K562 (cell line): ENCODE results near the gene DRGX. TPM values are rescaled to one million over a fixed set of nuclear protein-coding genes. Genes with fewer than 3 reads are reported as not detected.

Experiments
- ATAC-seq: fragments of 200-7000 bp; cut with Tn5 transposase; 3 replicates; pipeline ENCODE4 v1.9.1; 2020; ENCODE audit warnings: moderate library complexity
- BruUV-seq: library from RNA; stranded (reverse); fragments of 400-500 nt; replicated peaks from 2 replicates; lab custom pipeline; 2021; lab: Mats Ljungman, UMichigan
- CTCF ChIA-PET: fragments of 300-600 bp; formaldehyde crosslinking; extraction: SDS; loops from one replicate; lab custom pipeline; 2021; ENCODE audit warnings: low intra/inter-chr PET ratio; lab: Yijun Ruan, JAX
- POLR2A ChIA-PET: fragments of 300-600, 350-650 bp; sonication (Branson Sonifier 250); formaldehyde crosslinking; extraction: SDS; loops from one replicate; lab custom pipeline; 2021; ENCODE audit warnings: antibody characterized with exemption, inconsistent platforms; lab: Yijun Ruan, JAX
- DNase-seq, 4 experiments: peaks; one replicate each; pipeline versions ENCODE4 v3.0.0 to v3.0.0-alpha.2; 2011 to 2018; ENCODE audit warnings: low spot score in 3 of 4, mixed read lengths in 3 of 4; ENCODE audit errors: extremely low read depth in 1 of 4
- FAIRE-seq: peaks from 2 replicates; lab custom pipeline; 2011; peaks lifted over from hg19 to GRCh38; lab: Jason Lieb, UNC
- H2AFZ ChIP-seq: 2 replicates; pipeline ENCODE4 v1.6.0; 2011; ENCODE audit warnings: low read depth, low read length, control low read depth, inconsistent platforms
- H3K27ac ChIP-seq: fragments of 200-600 bp; 3 replicates; pipeline ENCODE4 v1.8.0; 2011; ENCODE audit warnings: low read depth, mild to moderate bottlenecking, control low read depth, inconsistent platforms, low read length, moderate library complexity, mixed read lengths; ENCODE audit errors: extremely low read depth
- H3K27me3 ChIP-seq, 2 experiments: fragments of 300-600 bp in 1 of 2; 2 replicates in 1 of 2; 3 replicates in 1 of 2; pipeline versions ENCODE4 v1.6.0 to v1.8.0; 2011; ENCODE audit warnings: inconsistent platforms in 2 of 2, low read length in 2 of 2, mild to moderate bottlenecking in 1 of 2, mixed read lengths in 1 of 2, moderate library complexity in 1 of 2; ENCODE audit not compliant: control insufficient read depth in 2 of 2, insufficient read depth in 2 of 2
- H3K36me3 ChIP-seq: fragments of 300-600 bp; 3 replicates; pipeline ENCODE4 v1.8.0; 2011; ENCODE audit warnings: mild to moderate bottlenecking, low read length, inconsistent platforms; ENCODE audit not compliant: control insufficient read depth, insufficient read depth
- H3K4me1 ChIP-seq, 2 experiments: fragments of 200-600 bp in 1 of 2; replicated peaks in 1 of 2; 2 replicates in 1 of 2; 3 replicates in 1 of 2; pipeline versions ENCODE4 v1.5.1 to v1.8.0; 2011; ENCODE audit warnings: inconsistent platforms in 2 of 2, low read length in 2 of 2, mild to moderate bottlenecking in 1 of 2, mixed read lengths in 1 of 2, moderate library complexity in 1 of 2; ENCODE audit not compliant: control insufficient read depth in 2 of 2, insufficient read depth in 2 of 2
- H3K4me2 ChIP-seq: 2 replicates; pipeline ENCODE4 v1.6.1; 2011; ENCODE audit warnings: low read length, control low read depth, inconsistent platforms, mixed read lengths; ENCODE audit not compliant: insufficient read depth
- H3K4me3 ChIP-seq: fragments of 200-600 bp; sonication (generic), shearing (Covaris generic); 2 replicates; pipeline ENCODE4 v1.5.1; 2016; ENCODE audit warnings: control low read depth, inconsistent platforms
- H3K79me2 ChIP-seq: fragments of 200-600 bp; 3 replicates; pipeline ENCODE4 v1.8.0; 2011; ENCODE audit warnings: low read length, inconsistent platforms; ENCODE audit not compliant: control insufficient read depth, insufficient read depth
- H3K9ac ChIP-seq, 2 experiments: 2 replicates each; pipeline versions ENCODE4 v1.6.0 to v1.6.1; 2011; ENCODE audit warnings: low read depth in 2 of 2, low read length in 2 of 2, control low read depth in 1 of 2, inconsistent platforms in 1 of 2, mild to moderate bottlenecking in 1 of 2, mixed read lengths in 1 of 2; ENCODE audit not compliant: insufficient read depth in 1 of 2
- H3K9me1 ChIP-seq: one replicate; pipeline ENCODE4 v1.6.0; 2011; ENCODE audit warnings: inconsistent platforms, mild to moderate bottlenecking, low read length, moderate library complexity; ENCODE audit not compliant: control insufficient read depth, insufficient read depth
- H3K9me3 ChIP-seq: replicated peaks from 2 replicates; pipeline ENCODE4 v1.5.1; 2011; ENCODE audit warnings: low read depth, low read length, inconsistent platforms; ENCODE audit not compliant: control insufficient read depth, insufficient read depth
- H4K20me1 ChIP-seq: replicated peaks from 2 replicates; pipeline ENCODE4 v1.6.1; 2011; ENCODE audit warnings: low read length, inconsistent platforms, mixed read lengths; ENCODE audit not compliant: control insufficient read depth, insufficient read depth
- GTF2B ChIP-seq: IDR thresholded peaks from 2 replicates; pipeline ENCODE4 v1.6.1; 2011; ENCODE audit not compliant: insufficient read length; ENCODE audit errors: extremely low read depth
- KHSRP ChIP-seq: fragments of 450-650 bp; IDR thresholded peaks from 2 replicates; pipeline ENCODE4 v1.6.1; 2017
- RAD51 ChIP-seq: fragments of 450-650 bp; IDR thresholded peaks from 2 replicates; pipeline ENCODE4 v1.7.1; 2016; ENCODE audit warnings: low read depth, mild to moderate bottlenecking, borderline replicate concordance
- ZKSCAN3 ChIP-seq: fragments of 250-450 bp; sonication (Bioruptor Pico); IDR thresholded peaks from 2 replicates; pipeline ENCODE4 v1.4.0; 2020
- ZNF398 ChIP-seq: fragments of 250-450 bp; sonication (Bioruptor Pico); IDR thresholded peaks from 2 replicates; pipeline ENCODE4 v1.8.0; 2021; ENCODE audit warnings: moderate library complexity, mild to moderate bottlenecking, inconsistent platforms
- WGBS: fragments of 100-300 bp; shearing (Covaris generic); methylation state at CpG from one replicate; pipeline ENCODE4 v1.1.6; 2016; ENCODE audit warnings: low coverage, mixed read lengths; ENCODE audit not compliant: insufficient coverage; ENCODE audit errors: missing lambda C conversion rate; 5-methylcytosine and 5-hydroxymethylcytosine counted together
- in situ Hi-C: fragments of 300-500 bp; cut with MboI; formaldehyde crosslinking; loops from 4 replicates; pipeline ENCODE4 v1.15.0; 2018; ENCODE audit warnings: inconsistent platforms, mixed read lengths
- intact Hi-C: fragments of 100-400 bp; cut with micrococcal nuclease; formaldehyde crosslinking; loops from 2 replicates; pipeline ENCODE4 v1.14.2; 2022
- polyA plus RNA-seq, 8 experiments: library from polyadenylated mRNA; depleted of rRNA in 4 of 8; stranded (reverse) in 5 of 8; unstranded in 3 of 8; fragments of >200 nt; fragmentation: Nextera tagmentation in 2 of 8; fragmentation: Illumina TruSeq in 1 of 8; extraction: Ambion mirVana in 2 of 8; extraction: Trizol in 1 of 8; gene quantifications; 2 replicates each; pipeline versions ENCODE4 v1.2.1 to v1.2.3, GENCODE V29; 2011 to 2014; ENCODE audit warnings: inconsistent platforms in 1 of 8, missing spikeins in 1 of 8
- total RNA-seq, 7 experiments: library from RNA; depleted of rRNA in 6 of 7; stranded (reverse); fragments of >200 nt in 6 of 7; fragmentation: Illumina TruSeq in 2 of 7; extraction: Trizol in 2 of 7; gene quantifications; 2 replicates each; pipeline versions ENCODE4 v1.2.1 to v1.2.3, GENCODE V29; 2011 to 2021; ENCODE audit warnings: low replicate concordance in 1 of 7
- TF ChIP-seq, protein P1 (sequence below): fragments of 250-450 bp; sonication (Bioruptor Pico); IDR thresholded peaks from 2 replicates; pipeline ENCODE4 v1.8.0; 2021; ENCODE audit warnings: mild to moderate bottlenecking, moderate library complexity
- TF ChIP-seq, protein P2 (sequence below): sonication (generic); formaldehyde crosslinking; IDR thresholded peaks from 2 replicates; pipeline ENCODE4 v1.8.0; 2022; ENCODE audit warnings: missing genetic modification reagents, mild to moderate bottlenecking, moderate library complexity, borderline replicate concordance
- TF ChIP-seq, protein P3 (sequence below): fragments of 450-650 bp; IDR thresholded peaks from 2 replicates; pipeline ENCODE4 v1.6.1; 2016; ENCODE audit warnings: low read depth
- TF ChIP-seq, protein P4 (sequence below): sonication (generic); formaldehyde crosslinking; IDR thresholded peaks from 2 replicates; pipeline ENCODE4 v1.9.0; 2022; ENCODE audit warnings: mild to moderate bottlenecking, missing genetic modification reagents

Gene DRGX
- total and polyA plus RNA-seq, 9 of the 15 experiments (the other 6 are each of a cell fraction or from before 2014, with no cell fraction given): not detected

DNA sequence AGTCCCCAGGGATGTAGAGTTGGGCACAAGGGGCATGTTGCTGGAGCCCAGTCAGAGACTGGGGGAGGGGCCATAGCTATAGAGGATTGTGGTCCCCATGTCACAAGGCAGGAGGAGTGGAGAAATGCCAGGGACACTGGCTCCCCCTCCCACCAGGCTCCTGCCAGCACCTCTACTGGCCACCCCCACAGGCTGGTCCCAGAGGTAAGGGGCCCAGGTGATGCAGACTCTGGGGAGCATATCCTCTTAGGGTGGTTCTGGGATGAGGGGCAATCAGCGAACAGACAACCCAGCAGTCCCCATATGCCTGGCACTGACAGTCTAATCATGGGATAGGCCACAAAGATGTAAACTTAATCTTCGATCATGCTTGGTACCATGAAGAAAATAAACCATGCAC lies 75.7 kb downstream of the DRGX start:
- 56% methylated on average over 2 of the region's 2 CpGs for WGBS
- no peak overlapping the region for H3K4me3 ChIP-seq
- H3K9ac ChIP-seq: no peak overlapping the region
- CTCF ChIA-PET: no interaction called here
- POLR2A ChIA-PET: interaction anchor here (0.6 to 1.3 kb wide), 2 partner anchors 13 to 24 kb away, joined by 4 to 5 read pairs; no protein-coding TSS in a partner anchor
- H3K27me3 ChIP-seq: no peaks in the 10 kb centered on the region
- H3K9me1 ChIP-seq: no peaks in the 10 kb centered on the region
- no peak overlapping the region for H3K27ac ChIP-seq
- H3K4me2 ChIP-seq: no peak overlapping the region
- BruUV-seq: no TSS peak
- no peak overlapping the region for H2AFZ ChIP-seq
- in situ Hi-C loops (no loop called here), intact Hi-C loops (no loop called here)
- H3K9me3 ChIP-seq: no peaks in the 10 kb centered on the region
- H3K4me1 ChIP-seq: no peaks in the 10 kb centered on the region
- no peaks in the 10 kb centered on the region for H4K20me1 ChIP-seq
- no peaks in the 10 kb centered on the region for H3K79me2 ChIP-seq
- ATAC-seq (no peak), FAIRE-seq (no peak), DNase-seq (no peak)
- H3K36me3 ChIP-seq: peaks cover 25% of the 10 kb centered on the region; the same call in 2 of the 3 replicates
- TF ChIP-seq KHSRP: no peak
- TF ChIP-seq, protein P1, sequence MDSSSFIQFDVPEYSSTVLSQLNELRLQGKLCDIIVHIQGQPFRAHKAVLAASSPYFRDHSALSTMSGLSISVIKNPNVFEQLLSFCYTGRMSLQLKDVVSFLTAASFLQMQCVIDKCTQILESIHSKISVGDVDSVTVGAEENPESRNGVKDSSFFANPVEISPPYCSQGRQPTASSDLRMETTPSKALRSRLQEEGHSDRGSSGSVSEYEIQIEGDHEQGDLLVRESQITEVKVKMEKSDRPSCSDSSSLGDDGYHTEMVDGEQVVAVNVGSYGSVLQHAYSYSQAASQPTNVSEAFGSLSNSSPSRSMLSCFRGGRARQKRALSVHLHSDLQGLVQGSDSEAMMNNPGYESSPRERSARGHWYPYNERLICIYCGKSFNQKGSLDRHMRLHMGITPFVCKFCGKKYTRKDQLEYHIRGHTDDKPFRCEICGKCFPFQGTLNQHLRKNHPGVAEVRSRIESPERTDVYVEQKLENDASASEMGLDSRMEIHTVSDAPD (CRISPR knock-in tag): no peak
- TF ChIP-seq, protein P2, sequence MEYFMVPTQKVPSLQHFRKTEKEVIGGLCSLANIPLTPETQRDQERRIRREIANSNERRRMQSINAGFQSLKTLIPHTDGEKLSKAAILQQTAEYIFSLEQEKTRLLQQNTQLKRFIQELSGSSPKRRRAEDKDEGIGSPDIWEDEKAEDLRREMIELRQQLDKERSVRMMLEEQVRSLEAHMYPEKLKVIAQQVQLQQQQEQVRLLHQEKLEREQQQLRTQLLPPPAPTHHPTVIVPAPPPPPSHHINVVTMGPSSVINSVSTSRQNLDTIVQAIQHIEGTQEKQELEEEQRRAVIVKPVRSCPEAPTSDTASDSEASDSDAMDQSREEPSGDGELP (CRISPR knock-in tag): no peak
- no peak for TF ChIP-seq ZKSCAN3 (CRISPR knock-in tag)
- no peak for TF ChIP-seq RAD51
- TF ChIP-seq, protein P3, sequence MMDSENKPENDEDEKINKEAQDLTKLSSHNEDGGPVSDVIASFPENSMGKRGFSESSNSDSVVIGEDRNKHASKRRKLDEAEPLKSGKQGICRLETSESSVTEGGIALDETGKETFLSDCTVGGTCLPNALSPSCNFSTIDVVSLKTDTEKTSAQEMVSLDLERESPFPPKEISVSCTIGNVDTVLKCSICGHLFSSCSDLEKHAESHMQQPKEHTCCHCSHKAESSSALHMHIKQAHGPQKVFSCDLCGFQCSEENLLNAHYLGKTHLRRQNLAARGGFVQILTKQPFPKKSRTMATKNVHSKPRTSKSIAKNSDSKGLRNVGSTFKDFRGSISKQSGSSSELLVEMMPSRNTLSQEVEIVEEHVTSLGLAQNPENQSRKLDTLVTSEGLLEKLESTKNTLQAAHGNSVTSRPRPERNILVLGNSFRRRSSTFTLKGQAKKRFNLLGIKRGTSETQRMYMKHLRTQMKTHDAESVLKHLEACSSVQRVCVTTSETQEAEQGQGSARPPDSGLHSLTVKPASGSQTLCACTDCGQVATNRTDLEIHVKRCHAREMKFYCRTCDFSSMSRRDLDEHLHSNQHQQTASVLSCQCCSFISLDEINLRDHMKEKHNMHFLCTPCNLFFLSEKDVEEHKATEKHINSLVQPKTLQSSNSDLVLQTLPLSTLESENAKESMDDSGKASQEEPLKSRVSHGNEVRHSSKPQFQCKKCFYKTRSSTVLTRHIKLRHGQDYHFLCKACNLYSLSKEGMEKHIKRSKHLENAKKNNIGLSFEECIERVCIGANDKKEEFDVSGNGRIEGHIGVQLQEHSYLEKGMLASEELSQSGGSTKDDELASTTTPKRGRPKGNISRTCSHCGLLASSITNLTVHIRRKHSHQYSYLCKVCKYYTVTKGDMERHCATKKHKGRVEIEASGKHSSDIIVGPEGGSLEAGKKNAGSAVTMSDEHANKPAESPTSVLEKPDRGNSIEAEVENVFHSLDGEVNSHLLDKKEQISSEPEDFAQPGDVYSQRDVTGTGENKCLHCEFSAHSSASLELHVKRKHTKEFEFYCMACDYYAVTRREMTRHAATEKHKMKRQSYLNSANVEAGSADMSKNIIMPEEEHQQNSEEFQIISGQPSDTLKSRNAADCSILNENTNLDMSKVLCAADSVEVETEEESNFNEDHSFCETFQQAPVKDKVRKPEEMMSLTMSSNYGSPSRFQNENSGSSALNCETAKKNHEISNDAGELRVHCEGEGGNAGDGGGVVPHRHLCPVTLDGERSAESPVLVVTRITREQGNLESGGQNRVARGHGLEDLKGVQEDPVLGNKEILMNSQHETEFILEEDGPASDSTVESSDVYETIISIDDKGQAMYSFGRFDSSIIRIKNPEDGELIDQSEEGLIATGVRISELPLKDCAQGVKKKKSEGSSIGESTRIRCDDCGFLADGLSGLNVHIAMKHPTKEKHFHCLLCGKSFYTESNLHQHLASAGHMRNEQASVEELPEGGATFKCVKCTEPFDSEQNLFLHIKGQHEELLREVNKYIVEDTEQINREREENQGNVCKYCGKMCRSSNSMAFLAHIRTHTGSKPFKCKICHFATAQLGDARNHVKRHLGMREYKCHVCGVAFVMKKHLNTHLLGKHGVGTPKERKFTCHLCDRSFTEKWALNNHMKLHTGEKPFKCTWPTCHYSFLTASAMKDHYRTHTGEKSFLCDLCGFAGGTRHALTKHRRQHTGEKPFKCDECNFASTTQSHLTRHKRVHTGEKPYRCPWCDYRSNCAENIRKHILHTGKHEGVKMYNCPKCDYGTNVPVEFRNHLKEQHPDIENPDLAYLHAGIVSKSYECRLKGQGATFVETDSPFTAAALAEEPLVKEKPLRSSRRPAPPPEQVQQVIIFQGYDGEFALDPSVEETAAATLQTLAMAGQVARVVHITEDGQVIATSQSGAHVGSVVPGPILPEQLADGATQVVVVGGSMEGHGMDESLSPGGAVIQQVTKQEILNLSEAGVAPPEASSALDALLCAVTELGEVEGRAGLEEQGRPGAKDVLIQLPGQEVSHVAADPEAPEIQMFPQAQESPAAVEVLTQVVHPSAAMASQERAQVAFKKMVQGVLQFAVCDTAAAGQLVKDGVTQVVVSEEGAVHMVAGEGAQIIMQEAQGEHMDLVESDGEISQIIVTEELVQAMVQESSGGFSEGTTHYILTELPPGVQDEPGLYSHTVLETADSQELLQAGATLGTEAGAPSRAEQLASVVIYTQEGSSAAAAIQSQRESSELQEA: no peak
- TF ChIP-seq ZNF398: no peak
- TF ChIP-seq, protein P4, sequence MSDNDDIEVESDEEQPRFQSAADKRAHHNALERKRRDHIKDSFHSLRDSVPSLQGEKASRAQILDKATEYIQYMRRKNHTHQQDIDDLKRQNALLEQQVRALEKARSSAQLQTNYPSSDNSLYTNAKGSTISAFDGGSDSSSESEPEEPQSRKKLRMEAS (CRISPR knock-in tag): no peak
- no peak for TF ChIP-seq GTF2B
